Natural killer cell (primary cell): ENCODE data around the gene C6orf52. TPM values are rescaled to one million over a fixed set of nuclear protein-coding genes. Genes with fewer than 3 reads are reported as not detected.
"Not testable (repeated sequence)": the region's sequence is repeated elsewhere in the genome, so short reads cannot be mapped to it uniquely, and the experiment has no call there.

Source experiments
- ATAC-seq, 3 donors: fragments of 150-1000 bp in 2 of 3; fragments of 200-7000 bp in 1 of 3; cut with Tn5 transposase; 1 replicate in 1 of 3; 2 replicates in 2 of 3; pipeline ENCODE4 v1.10.0; 2021; ENCODE audit warnings: mild to moderate bottlenecking in 2 of 3, moderate library complexity in 2 of 3
- DNase-seq, 2 donors: peaks; one replicate each; pipeline versions ENCODE4 v3.0.0 to v3.0.0-alpha.2; 2013 to 2021; ENCODE audit warnings: mixed read lengths in 1 of 2
- H3K27ac ChIP-seq: one replicate; pipeline ENCODE4 v1.5.1; 2013; ENCODE audit warnings: mild to moderate bottlenecking, low read length
- H3K27me3 ChIP-seq: one replicate; pipeline ENCODE4 v1.6.1; 2013; ENCODE audit warnings: low read length; ENCODE audit not compliant: control insufficient read depth, insufficient read depth
- H3K36me3 ChIP-seq: one replicate; pipeline ENCODE4 v1.6.1; 2013; ENCODE audit warnings: low read length; ENCODE audit not compliant: control insufficient read depth, insufficient read depth
- H3K4me1 ChIP-seq: one replicate; pipeline ENCODE4 v1.6.1; 2013; ENCODE audit warnings: low read length; ENCODE audit not compliant: control insufficient read depth, insufficient read depth
- H3K4me3 ChIP-seq: one replicate; pipeline ENCODE4 v1.5.1; 2013; ENCODE audit warnings: low read length
- H3K9me3 ChIP-seq: one replicate; pipeline ENCODE4 v1.6.1; 2013; ENCODE audit warnings: low read length; ENCODE audit not compliant: control insufficient read depth, insufficient read depth
- H3K27ac Mint-ChIP-seq, 2 donors: one replicate each; pipeline ENCODE4 v1.8.0; 2022; ENCODE audit warnings: mild to moderate bottlenecking in 2 of 2, mixed read lengths in 2 of 2, moderate library complexity in 1 of 2
- H3K27me3 Mint-ChIP-seq, 2 donors: one replicate each; pipeline ENCODE4 v1.8.0; 2022; ENCODE audit warnings: low read depth in 2 of 2, mixed read lengths in 2 of 2
- H3K36me3 Mint-ChIP-seq: one replicate; pipeline ENCODE4 v1.8.0; 2022; ENCODE audit warnings: mixed read lengths
- H3K4me1 Mint-ChIP-seq, 2 donors: one replicate each; pipeline ENCODE4 v1.8.0; 2022; ENCODE audit warnings: mixed read lengths in 2 of 2
- H3K4me3 Mint-ChIP-seq: one replicate; pipeline ENCODE4 v1.8.0; 2022; ENCODE audit warnings: mild to moderate bottlenecking, moderate library complexity, mixed read lengths
- H3K9me3 Mint-ChIP-seq, 2 donors: one replicate each; pipeline ENCODE4 v1.8.0; 2022; ENCODE audit warnings: mixed read lengths in 2 of 2
- CTCF ChIP-seq: fragments of 200-600 bp; IDR thresholded peaks from one replicate; pipeline ENCODE4 v1.8.0; 2022; ENCODE audit warnings: antibody characterized with exemption
- WGBS: methylation state at CpG from one replicate; pipeline ENCODE4 v1.1.7; 2013; ENCODE audit warnings: missing lambda C conversion rate; ENCODE audit not compliant: insufficient coverage; 5-methylcytosine and 5-hydroxymethylcytosine counted together
- intact Hi-C: fragments of 100-400 bp; cut with micrococcal nuclease; formaldehyde crosslinking; loops from one replicate; pipeline ENCODE4 v1.14.2; 2022
- total RNA-seq, 4 donors: library from RNA; stranded (reverse); fragments of 120-200 nt in 1 of 4; gene quantifications; one replicate each; pipeline versions ENCODE4 v1.2.3 to v1.2.4, GENCODE V29; 2013 to 2022

Gene C6orf52
- total RNA-seq, 3 donors from 2014 or later (not counting 1 experiment from before 2014, with no cell fraction given), result 0.58 to 0.91 TPM; not detected in 1

- Histone ChIP-seq H3K4me3 (peak within 1 kb of the TSS; percentile 46), H3K27ac (peak within 1 kb of the TSS; percentile 32), H3K9me3 (no peaks in the 10 kb centered on the region), H3K4me1 (peaks cover 57% of the 10 kb centered on the region), H3K36me3 (no peaks in the 10 kb centered on the region), H3K27me3 (peaks cover 10% of the 10 kb centered on the region)
- 1% methylated on average over 55 of the region's 55 CpGs for WGBS
- DNase-seq (peak; percentile 59 to 81), ATAC-seq (peak; percentile 52 to 73 (median 61))
- TF ChIP-seq CTCF, result no peak
- H3K27me3 Mint-ChIP-seq, result peaks cover 19 to 21% of the 10 kb centered on the region in 2 donors
- peak within 1 kb of the TSS; percentile 90 for H3K4me3 Mint-ChIP-seq
- no peaks in the 10 kb centered on the region for H3K9me3 Mint-ChIP-seq
- no peaks in the 10 kb centered on the region for H3K36me3 Mint-ChIP-seq
- intact Hi-C loops, result no loop called here
- H3K4me1 Mint-ChIP-seq, result peaks cover 55 to 71% of the 10 kb centered on the region in 2 donors
- H3K27ac Mint-ChIP-seq, result peak within 1 kb of the TSS; percentile 61 to 89
Measured at GRCh38 chr6:10722820-10723566, 28.6 kb upstream of the C6orf52 start, which contains the start of gene TMEM14C. TMEM14C (plus strand) TSS chr6:10723070; CDS start chr6:10724614, 1,544 bp downstream.

- DNase-seq, result no peak
- no peaks in the 10 kb centered on the region for H3K9me3 Mint-ChIP-seq
- peaks cover 51 to 67% of the 10 kb centered on the region in 2 donors for H3K4me1 Mint-ChIP-seq
Measured at GRCh38 chr6:10722570-10722819, 28.1 kb upstream of the C6orf52 start.

GRCh38 chr6:10721850-10722569, 27.6 kb upstream of the C6orf52 start:
- DNase-seq, result peak in 1 of 2 donors; percentile 10
- Mint-ChIP-seq H3K4me3 (peak overlapping the region; percentile 61), H3K27me3 (peaks cover 19 to 22% of the 10 kb centered on the region in 2 donors), H3K9me3 (no peaks in the 10 kb centered on the region), H3K27ac (peak overlapping the region in 1 of 2 donors; percentile 89), H3K36me3 (no peaks in the 10 kb centered on the region), H3K4me1 (peaks cover 47 to 63% of the 10 kb centered on the region in 2 donors)
- Histone ChIP-seq H3K27me3 (peaks cover 10% of the 10 kb centered on the region), H3K9me3 (no peaks in the 10 kb centered on the region), H3K36me3 (no peaks in the 10 kb centered on the region), H3K4me1 (peaks cover 52% of the 10 kb centered on the region), H3K4me3 (peak overlapping the region; percentile 46), H3K27ac (peak overlapping the region; percentile 6)
- 91% methylated on average over 11 of the region's 11 CpGs for WGBS
- intact Hi-C loops, result loop anchor here (2.0 kb wide), 1 partner anchor 27 kb away; the partner anchor contains the start of genes C6orf52 and PAK1IP1
- no peak for ATAC-seq
- TF ChIP-seq CTCF, result no peak

More at GRCh38 chr6:10722570-10722819, 28.1 kb upstream of the C6orf52 start:
- Mint-ChIP-seq H3K27ac (peak overlapping the region in 1 of 2 donors; percentile 89), H3K36me3 (no peaks in the 10 kb centered on the region), H3K4me3 (peak overlapping the region; percentile 61), H3K27me3 (peaks cover 18 to 19% of the 10 kb centered on the region in 2 donors)
- WGBS, result 6% methylated on average over 6 of the region's 6 CpGs
- H3K27ac ChIP-seq, result peak overlapping the region; percentile 6
- ATAC-seq, result no peak
- intact Hi-C loops, result no loop called here
- peaks cover 57% of the 10 kb centered on the region for H3K4me1 ChIP-seq
- H3K9me3 ChIP-seq, result no peaks in the 10 kb centered on the region
- TF ChIP-seq CTCF, result no peak
- H3K27me3 ChIP-seq, result peaks cover 10% of the 10 kb centered on the region
- no peaks in the 10 kb centered on the region for H3K36me3 ChIP-seq
- H3K4me3 ChIP-seq, result peak overlapping the region; percentile 46

- H3K4me3 ChIP-seq, result peak overlapping the region; percentile 49
- peak in 1 of 2 donors; percentile 54 for DNase-seq
- not testable (repeated sequence) for H3K36me3 Mint-ChIP-seq, ATAC-seq, H3K36me3 ChIP-seq, H3K9me3 ChIP-seq, H3K9me3 Mint-ChIP-seq
- peaks cover 44% of the 10 kb centered on the region for H3K4me1 ChIP-seq
- intact Hi-C loops, result loop anchor here (2.0 kb wide), 1 partner anchor 26 kb away; the partner anchor contains the start of genes C6orf52 and PAK1IP1
- Mint-ChIP-seq H3K27ac (peak overlapping the region in 1 of 2 donors; percentile 89), H3K4me1 (peaks cover 39 to 55% of the 10 kb centered on the region in 2 donors), H3K27me3 (peaks cover 24 to 25% of the 10 kb centered on the region in 2 donors), H3K4me3 (peak overlapping the region; percentile 61)
- peak overlapping the region; percentile 59 for H3K27ac ChIP-seq
- 91% methylated on average over 14 of the region's 17 CpGs for WGBS
- peaks cover 10% of the 10 kb centered on the region for H3K27me3 ChIP-seq
Measured at GRCh38 chr6:10720960-10721849, 26.8 kb upstream of the C6orf52 start.
